H1 (cell line): ENCODE results near the gene NLK.

Source experiments
- CHD2 ChIP-seq: IDR thresholded peaks from 2 replicates; pipeline ENCODE4 v1.6.1; 2012; ENCODE audit warnings: low read length, improper control_type of control experiment
- E2F6 ChIP-seq: IDR thresholded peaks from 2 replicates; pipeline ENCODE4 v1.6.1; 2012; ENCODE audit warnings: inconsistent platforms
- EP300 ChIP-seq, 2 experiments: IDR thresholded peaks; 1 replicate in 1 of 2; 2 replicates in 1 of 2; pipeline ENCODE4 v1.6.1; 2011 to 2012; ENCODE audit warnings: low read depth in 2 of 2, low read length in 2 of 2, mild to moderate bottlenecking in 2 of 2, borderline replicate concordance in 1 of 2, inconsistent platforms in 1 of 2, moderate library complexity in 1 of 2
- POLR2A ChIP-seq, 2 experiments: IDR thresholded peaks; 1 replicate in 1 of 2; 2 replicates in 1 of 2; pipeline ENCODE4 v1.6.1; 2011; ENCODE audit warnings: low read depth in 2 of 2, low read length in 2 of 2, mild to moderate bottlenecking in 2 of 2; ENCODE audit errors: control extremely low read depth in 1 of 2
- POLR2AphosphoS5 ChIP-seq: IDR thresholded peaks from 2 replicates; pipeline ENCODE4 v1.6.1; 2011; ENCODE audit warnings: low read depth, low read length
- TEAD4 ChIP-seq: IDR thresholded peaks from 2 replicates; pipeline ENCODE4 v1.6.1; 2012; ENCODE audit warnings: low read depth, low read length, inconsistent platforms, mixed read lengths
- ZNF274 ChIP-seq: IDR thresholded peaks from 2 replicates; pipeline ENCODE4 v1.7.0; 2012; ENCODE audit warnings: low read length, borderline replicate concordance; ENCODE audit errors: extremely low read depth
- TF ChIP-seq, protein P1 (sequence below), 3 experiments: IDR thresholded peaks; 1 replicate in 2 of 3; 2 replicates in 1 of 3; pipeline versions ENCODE4 v1.5.1 to v1.6.1; 2011; ENCODE audit warnings: low read length in 3 of 3, mild to moderate bottlenecking in 3 of 3, inconsistent platforms in 2 of 3, low read depth in 1 of 3, moderate library complexity in 1 of 3; ENCODE audit not compliant: insufficient read depth in 1 of 3; ENCODE audit errors: control extremely low read depth in 1 of 3

DNA sequence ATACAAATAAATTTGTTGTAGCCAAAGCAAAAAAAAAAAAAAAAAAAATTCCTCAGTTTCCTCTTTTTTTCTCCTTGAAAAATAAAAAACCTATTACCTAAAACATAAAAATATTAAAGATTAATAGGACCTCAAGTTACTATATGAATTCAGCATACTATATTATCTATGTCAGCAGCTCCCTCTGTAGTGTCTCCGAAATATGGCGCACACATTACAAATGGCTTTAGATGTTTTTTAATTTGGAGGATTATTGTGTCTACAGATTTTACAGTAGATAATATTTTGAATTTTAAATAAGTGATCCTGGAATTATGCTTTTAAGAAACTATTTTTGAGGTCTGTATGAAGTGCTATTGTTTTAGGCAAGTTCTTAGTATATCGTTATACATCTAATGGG, 94.4 kb downstream of the NLK start:
- TF ChIP-seq TEAD4 (no peak), CHD2 (no peak), POLR2AphosphoS5 (no peak), POLR2A (IDR thresholded peaks at IDR 0.05; ENCODE audit: control extremely low read depth in 1 of 2, low read depth in 2 of 2, low read length in 2 of 2) (no peak), ZNF274 (no peak), E2F6 (no peak), EP300 (IDR thresholded peaks at IDR 0.05; ENCODE audit: borderline replicate concordance in 1 of 2, low read depth in 2 of 2, low read length in 2 of 2) (no peak)
- TF ChIP-seq, protein P1, sequence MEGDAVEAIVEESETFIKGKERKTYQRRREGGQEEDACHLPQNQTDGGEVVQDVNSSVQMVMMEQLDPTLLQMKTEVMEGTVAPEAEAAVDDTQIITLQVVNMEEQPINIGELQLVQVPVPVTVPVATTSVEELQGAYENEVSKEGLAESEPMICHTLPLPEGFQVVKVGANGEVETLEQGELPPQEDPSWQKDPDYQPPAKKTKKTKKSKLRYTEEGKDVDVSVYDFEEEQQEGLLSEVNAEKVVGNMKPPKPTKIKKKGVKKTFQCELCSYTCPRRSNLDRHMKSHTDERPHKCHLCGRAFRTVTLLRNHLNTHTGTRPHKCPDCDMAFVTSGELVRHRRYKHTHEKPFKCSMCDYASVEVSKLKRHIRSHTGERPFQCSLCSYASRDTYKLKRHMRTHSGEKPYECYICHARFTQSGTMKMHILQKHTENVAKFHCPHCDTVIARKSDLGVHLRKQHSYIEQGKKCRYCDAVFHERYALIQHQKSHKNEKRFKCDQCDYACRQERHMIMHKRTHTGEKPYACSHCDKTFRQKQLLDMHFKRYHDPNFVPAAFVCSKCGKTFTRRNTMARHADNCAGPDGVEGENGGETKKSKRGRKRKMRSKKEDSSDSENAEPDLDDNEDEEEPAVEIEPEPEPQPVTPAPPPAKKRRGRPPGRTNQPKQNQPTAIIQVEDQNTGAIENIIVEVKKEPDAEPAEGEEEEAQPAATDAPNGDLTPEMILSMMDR (IDR thresholded peaks at IDR 0.05; ENCODE audit: control extremely low read depth in 1 of 3, insufficient read depth in 1 of 3, low read depth in 1 of 3, low read length in 3 of 3) = no peak
